MM.1S (cell line): ENCODE measurements around the gene AKAP8L.

ENCODE experiments used
- DNase-seq: peaks from one replicate; pipeline ENCODE4 v3.0.0-alpha.2; 2015
- H2AFZ ChIP-seq: fragments of 300-600 bp; sonication (generic); 2 replicates; pipeline ENCODE4 v1.6.0; 2016; ENCODE audit warnings: antibody characterized with exemption, low read length
- H3F3A ChIP-seq: fragments of 300-600 bp; sonication (generic); 2 replicates; pipeline ENCODE4 v1.6.1; 2016; ENCODE audit warnings: mild to moderate bottlenecking, antibody characterized with exemption, low read length, moderate library complexity, mixed read lengths; ENCODE audit not compliant: insufficient read depth
- H3K27ac ChIP-seq: fragments of 300-600 bp; sonication (generic); 2 replicates; pipeline ENCODE4 v1.5.1; 2016; ENCODE audit warnings: mild to moderate bottlenecking, low read length
- H3K27me3 ChIP-seq: fragments of 300-600 bp; sonication (generic); replicated peaks from 2 replicates; pipeline ENCODE4 v1.6.0; 2016; ENCODE audit warnings: low read length; ENCODE audit not compliant: insufficient read depth
- H3K36me3 ChIP-seq: fragments of 300-600 bp; sonication (generic); replicated peaks from 2 replicates; pipeline ENCODE4 v1.6.1; 2016; ENCODE audit warnings: mild to moderate bottlenecking, low read length, mixed read lengths; ENCODE audit not compliant: insufficient read depth
- H3K4me1 ChIP-seq: fragments of 300-600 bp; sonication (generic); 2 replicates; pipeline ENCODE4 v1.6.1; 2016; ENCODE audit warnings: low read length, mixed read lengths
- H3K4me2 ChIP-seq: fragments of 300-600 bp; sonication (generic); 2 replicates; pipeline ENCODE4 v1.6.0; 2016; ENCODE audit warnings: low read depth, low read length
- H3K4me3 ChIP-seq: fragments of 300-600 bp; sonication (generic); 2 replicates; pipeline ENCODE4 v1.5.1; 2016; ENCODE audit warnings: low read length, mixed read lengths
- H3K79me2 ChIP-seq: fragments of 300-600 bp; sonication (generic); 2 replicates; pipeline ENCODE4 v1.6.1; 2016; ENCODE audit warnings: mixed run types, low read length, mixed read lengths
- H3K9ac ChIP-seq: fragments of 300-600 bp; sonication (generic); 2 replicates; pipeline ENCODE4 v1.6.1; 2016; ENCODE audit warnings: low read length, mixed read lengths
- H3K9me2 ChIP-seq: fragments of 300-600 bp; sonication (generic); replicated peaks from 2 replicates; pipeline ENCODE4 v1.6.1; 2016; ENCODE audit warnings: mild to moderate bottlenecking, low read length, mixed read lengths; ENCODE audit not compliant: insufficient read depth
- H3K9me3 ChIP-seq: fragments of 300-600 bp; sonication (generic); replicated peaks from 2 replicates; pipeline ENCODE4 v1.6.1; 2016; ENCODE audit warnings: mild to moderate bottlenecking, low read length, mixed read lengths; ENCODE audit not compliant: insufficient read depth
- H4K20me1 ChIP-seq: fragments of 300-600 bp; sonication (generic); 2 replicates; pipeline ENCODE4 v1.6.1; 2016; ENCODE audit warnings: mild to moderate bottlenecking, low read length, moderate library complexity, mixed read lengths; ENCODE audit not compliant: insufficient read depth
- EZH2 ChIP-seq: fragments of 300-600 bp; sonication (generic); optimal IDR thresholded peaks from 2 replicates; pipeline ENCODE3; 2017; ENCODE audit warnings: low read depth, mild to moderate bottlenecking, antibody characterized with exemption, low read length, mixed read lengths
- EZH2phosphoT487 ChIP-seq: fragments of 300-600 bp; sonication (generic); IDR thresholded peaks from 2 replicates; pipeline ENCODE4 v1.6.1; 2018; ENCODE audit warnings: antibody characterized with exemption, low read length
- TF ChIP-seq, protein P1 (sequence below): fragments of 300-600 bp; sonication (generic); IDR thresholded peaks from 2 replicates; pipeline ENCODE4 v1.5.1; 2016; ENCODE audit warnings: antibody characterized with exemption, low read length, mixed read lengths

The AKAP8L gene

DNA sequence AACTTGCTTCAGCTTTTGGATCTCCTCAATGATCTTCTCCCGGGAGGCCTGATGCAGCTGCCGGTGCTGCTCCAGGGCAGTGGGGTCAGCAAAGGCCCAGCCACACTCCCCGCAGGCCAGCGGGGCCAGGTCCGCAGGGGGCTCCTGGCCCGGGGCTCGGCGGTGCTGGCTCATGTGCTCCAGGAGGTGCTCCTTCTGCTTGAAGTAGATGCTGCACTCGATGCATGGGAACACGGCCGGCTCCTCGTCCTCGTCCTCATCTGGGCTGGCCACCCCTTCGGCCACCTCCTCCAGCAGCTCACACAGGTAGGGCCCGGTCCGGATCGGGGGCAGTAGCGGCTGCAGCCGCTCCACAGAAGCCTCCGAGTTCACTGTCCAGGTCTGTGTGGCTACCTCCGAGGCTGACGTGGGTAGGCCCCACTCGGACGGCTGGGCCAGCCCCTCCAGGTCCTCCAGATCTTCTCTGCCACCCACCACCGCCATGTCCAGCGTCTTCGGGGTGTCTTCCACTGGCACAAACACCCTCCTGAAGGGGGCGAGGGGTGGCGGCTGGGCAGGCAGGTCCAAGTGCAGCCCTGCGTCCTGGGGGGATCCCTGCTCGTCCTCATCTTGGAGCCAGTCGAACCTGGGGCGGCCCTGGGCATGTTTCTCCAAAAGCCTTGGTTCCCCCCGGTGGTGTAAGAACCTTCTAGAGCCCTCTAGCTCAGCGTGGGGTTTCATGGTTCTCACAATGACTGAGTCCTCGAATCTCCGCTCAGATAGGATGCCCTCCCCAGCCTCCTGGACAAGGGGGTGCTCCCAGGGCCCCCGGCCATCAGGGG is 21.2 kb upstream of the AKAP8L start:
- no peaks in the 10 kb centered on the region for H3K9me3 ChIP-seq
- TF ChIP-seq, protein P1, sequence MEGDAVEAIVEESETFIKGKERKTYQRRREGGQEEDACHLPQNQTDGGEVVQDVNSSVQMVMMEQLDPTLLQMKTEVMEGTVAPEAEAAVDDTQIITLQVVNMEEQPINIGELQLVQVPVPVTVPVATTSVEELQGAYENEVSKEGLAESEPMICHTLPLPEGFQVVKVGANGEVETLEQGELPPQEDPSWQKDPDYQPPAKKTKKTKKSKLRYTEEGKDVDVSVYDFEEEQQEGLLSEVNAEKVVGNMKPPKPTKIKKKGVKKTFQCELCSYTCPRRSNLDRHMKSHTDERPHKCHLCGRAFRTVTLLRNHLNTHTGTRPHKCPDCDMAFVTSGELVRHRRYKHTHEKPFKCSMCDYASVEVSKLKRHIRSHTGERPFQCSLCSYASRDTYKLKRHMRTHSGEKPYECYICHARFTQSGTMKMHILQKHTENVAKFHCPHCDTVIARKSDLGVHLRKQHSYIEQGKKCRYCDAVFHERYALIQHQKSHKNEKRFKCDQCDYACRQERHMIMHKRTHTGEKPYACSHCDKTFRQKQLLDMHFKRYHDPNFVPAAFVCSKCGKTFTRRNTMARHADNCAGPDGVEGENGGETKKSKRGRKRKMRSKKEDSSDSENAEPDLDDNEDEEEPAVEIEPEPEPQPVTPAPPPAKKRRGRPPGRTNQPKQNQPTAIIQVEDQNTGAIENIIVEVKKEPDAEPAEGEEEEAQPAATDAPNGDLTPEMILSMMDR, result no peak
- no peak for TF ChIP-seq EZH2
- no peak for TF ChIP-seq EZH2phosphoT487
- H3F3A ChIP-seq, result no peaks in the 10 kb centered on the region
- DNase-seq, result no peak
- H3K4me3 ChIP-seq, result no peak overlapping the region
- H4K20me1 ChIP-seq, result no peaks in the 10 kb centered on the region
- H3K36me3 ChIP-seq, result no peaks in the 10 kb centered on the region
- no peak overlapping the region for H3K27ac ChIP-seq
- no peak overlapping the region for H3K9ac ChIP-seq
- H3K4me2 ChIP-seq, result no peak overlapping the region
- H3K9me2 ChIP-seq, result no peaks in the 10 kb centered on the region
- H3K79me2 ChIP-seq, result no peaks in the 10 kb centered on the region
- H3K27me3 ChIP-seq, result peaks cover 21% of the 10 kb centered on the region
- no peaks in the 10 kb centered on the region for H3K4me1 ChIP-seq
- no peak overlapping the region for H2AFZ ChIP-seq

GRCh38 chr19:15439078-15439799 is 20.5 kb upstream of the AKAP8L start:
- DNase-seq, result no peak
- H2AFZ ChIP-seq, result no peak overlapping the region
- peaks cover 21% of the 10 kb centered on the region for H3K27me3 ChIP-seq
- no peak overlapping the region for H3K4me2 ChIP-seq
- H3K9ac ChIP-seq, result no peak overlapping the region
- H3K9me2 ChIP-seq, result no peaks in the 10 kb centered on the region
- H4K20me1 ChIP-seq, result no peaks in the 10 kb centered on the region
- H3F3A ChIP-seq, result no peaks in the 10 kb centered on the region
- H3K27ac ChIP-seq, result no peak overlapping the region
- no peak overlapping the region for H3K4me3 ChIP-seq
- H3K4me1 ChIP-seq, result no peaks in the 10 kb centered on the region
- TF ChIP-seq, protein P1, result no peak
- TF ChIP-seq EZH2phosphoT487 (no peak), EZH2 (no peak)
- no peaks in the 10 kb centered on the region for H3K36me3 ChIP-seq
- H3K79me2 ChIP-seq, result no peaks in the 10 kb centered on the region
- H3K9me3 ChIP-seq, result no peaks in the 10 kb centered on the region

- no peaks in the 10 kb centered on the region for H3K9me2 ChIP-seq
- no peaks in the 10 kb centered on the region for H4K20me1 ChIP-seq
- H3K27me3 ChIP-seq, result peaks cover 21% of the 10 kb centered on the region
- no peaks in the 10 kb centered on the region for H3K79me2 ChIP-seq
- no peak overlapping the region for H3K9ac ChIP-seq
- DNase-seq, result no peak
- H2AFZ ChIP-seq, result no peak overlapping the region
- H3K27ac ChIP-seq, result no peak overlapping the region
- no peaks in the 10 kb centered on the region for H3K4me1 ChIP-seq
- no peaks in the 10 kb centered on the region for H3K36me3 ChIP-seq
- no peak overlapping the region for H3K4me2 ChIP-seq
- H3K4me3 ChIP-seq, result no peak overlapping the region
- no peaks in the 10 kb centered on the region for H3F3A ChIP-seq
- TF ChIP-seq EZH2 (no peak), EZH2phosphoT487 (no peak)
- TF ChIP-seq, protein P1, result no peak
- no peaks in the 10 kb centered on the region for H3K9me3 ChIP-seq
These were observed 19.8 kb upstream of the AKAP8L start for GRCh38 chr19:15438577-15438976.
